HG02642 (cell line): Measurements from ENCODE around the gene KRT77.

Source experiments
- ATAC-seq: cut with Tn5 transposase; IDR thresholded peaks from one replicate; pipeline ENCODE4 v1.9.1; 2021; ENCODE audit warnings: mild to moderate bottlenecking; ENCODE audit not compliant: unreplicated experiment, poor library complexity

The KRT77 gene

GRCh38 chr12:52695039-52695438, 8.3 kb downstream of the KRT77 start:
- no peak for ATAC-seq

GRCh38 chr12:52694151-52694550, 9.2 kb downstream of the KRT77 start:
- ATAC-seq, result no peak

GRCh38 chr12:52693261-52693660, 10.1 kb downstream of the KRT77 start:
- no peak for ATAC-seq

- no peak for ATAC-seq
Observed at GRCh38 chr12:52692254-52692653, 11.1 kb downstream of the KRT77 start.

- ATAC-seq, result no peak
Observed at GRCh38 chr12:52691841-52692150, 11.5 kb downstream of the KRT77 start.

GRCh38 chr12:52691076-52691840, 12.1 kb downstream of the KRT77 start:
- ATAC-seq, result no peak

GRCh38 chr12:52690351-52691075, 12.8 kb downstream of the KRT77 start:
- ATAC-seq, result no peak

- ATAC-seq, result no peak
Observed at GRCh38 chr12:52689936-52690335, 13.4 kb downstream of the KRT77 start.

- no peak for ATAC-seq
Observed at GRCh38 chr12:52689239-52689638, 14.1 kb downstream of the KRT77 start.

- ATAC-seq, result no peak
Observed at GRCh38 chr12:52688481-52688880, 14.8 kb downstream of the KRT77 start.

GRCh38 chr12:52687497-52688385, 15.6 kb downstream of the KRT77 start:
- no peak for ATAC-seq

GRCh38 chr12:52686756-52687487, 16.4 kb downstream of the KRT77 start:
- no peak for ATAC-seq

- ATAC-seq, result no peak
Observed at GRCh38 chr12:52686063-52686462, 17.3 kb downstream of the KRT77 start.

- no peak for ATAC-seq
Observed at GRCh38 chr12:52685406-52685890, 17.9 kb downstream of the KRT77 start.

- no peak for ATAC-seq
Observed at GRCh38 chr12:52684431-52684830, 18.9 kb downstream of the KRT77 start.

GRCh38 chr12:52683575-52684300, 19.6 kb downstream of the KRT77 start:
- no peak for ATAC-seq

- no peak for ATAC-seq
Observed at GRCh38 chr12:52682938-52683574, 20.3 kb downstream of the KRT77 start.

GRCh38 chr12:52682381-52682660, 21.0 kb downstream of the KRT77 start:
- ATAC-seq, result no peak
